ENCODE measurements around the gene CDKN2AIPNL.
"Not testable (repeated sequence)": the region's sequence is repeated elsewhere in the genome, so short reads cannot be mapped to it uniquely, and the experiment has no call there.

Gene CDKN2AIPNL

GRCh38 chr5:134437847-134438581 is 26.3 kb upstream of the CDKN2AIPNL start:
- DNase-seq: peak; percentile 75

- no peak for DNase-seq
These were observed 25.7 kb upstream of the CDKN2AIPNL start for GRCh38 chr5:134437340-134437846.

GRCh38 chr5:134436523-134437339 is 25.1 kb upstream of the CDKN2AIPNL start:
- peak; percentile 80 for DNase-seq

GRCh38 chr5:134435560-134435959 is 23.9 kb upstream of the CDKN2AIPNL start:
- peak; percentile 30 for DNase-seq

GRCh38 chr5:134432677-134433359 is 21.1 kb upstream of the CDKN2AIPNL start:
- DNase-seq: no peak

GRCh38 chr5:134432174-134432573 is 20.5 kb upstream of the CDKN2AIPNL start:
- no peak for DNase-seq

- DNase-seq: no peak
These were observed 18.4 kb upstream of the CDKN2AIPNL start for GRCh38 chr5:134430001-134430569.

GRCh38 chr5:134427540-134428041 is 15.9 kb upstream of the CDKN2AIPNL start:
- DNase-seq: no peak

GRCh38 chr5:134426361-134426760 is 14.7 kb upstream of the CDKN2AIPNL start:
- DNase-seq: no peak

GRCh38 chr5:134423376-134423775 is 11.7 kb upstream of the CDKN2AIPNL start:
- no peak for DNase-seq

- DNase-seq: no peak
These were observed 11.2 kb upstream of the CDKN2AIPNL start for GRCh38 chr5:134422791-134423365.

- DNase-seq: not testable (repeated sequence)
These were observed 9.4 kb upstream of the CDKN2AIPNL start for GRCh38 chr5:134421038-134421437.

GRCh38 chr5:134420343-134420742 is 8.7 kb upstream of the CDKN2AIPNL start:
- DNase-seq: no peak

- DNase-seq: no peak
These were observed 7.3 kb upstream of the CDKN2AIPNL start for GRCh38 chr5:134418958-134419357.

- no peak for DNase-seq
These were observed 6.0 kb upstream of the CDKN2AIPNL start for GRCh38 chr5:134417707-134418106.

- DNase-seq: no peak
These were observed 1.4 kb upstream of the CDKN2AIPNL start for GRCh38 chr5:134413046-134413445.

GRCh38 chr5:134411228-134411545 is 494 bp downstream of the CDKN2AIPNL start:
- DNase-seq: no peak

- no peak for DNase-seq
These were observed 859 bp downstream of the CDKN2AIPNL start for GRCh38 chr5:134410822-134411221.

GRCh38 chr5:134409321-134409720 is 2.4 kb downstream of the CDKN2AIPNL start:
- DNase-seq: no peak

GRCh38 chr5:134406390-134406789 is 5.3 kb downstream of the CDKN2AIPNL start:
- DNase-seq: peak; percentile 39

- no peak for DNase-seq
These were observed 7.7 kb downstream of the CDKN2AIPNL start for GRCh38 chr5:134403951-134404350.

- no peak for DNase-seq
These were observed 13.0 kb downstream of the CDKN2AIPNL start for GRCh38 chr5:134398609-134399155.
